ENCODE results near the gene CENPU.

CENPU gene

GRCh38 chr4:184699941-184700340 is 34.0 kb downstream of the CENPU start:
- no peak for DNase-seq

GRCh38 chr4:184697956-184698355 is 35.9 kb downstream of the CENPU start:
- DNase-seq, result no peak

- DNase-seq, result no peak
Measured at GRCh38 chr4:184695178-184695896, 38.6 kb downstream of the CENPU start.

GRCh38 chr4:184694412-184694956 is 39.4 kb downstream of the CENPU start:
- no peak for DNase-seq

GRCh38 chr4:184693056-184693455 is 40.8 kb downstream of the CENPU start:
- no peak for DNase-seq

- no peak for DNase-seq
Measured at GRCh38 chr4:184689681-184690080, 44.2 kb downstream of the CENPU start.

GRCh38 chr4:184688447-184688846 is 45.4 kb downstream of the CENPU start:
- DNase-seq, result peak; percentile 0

GRCh38 chr4:184688005-184688404 is 45.9 kb downstream of the CENPU start:
- no peak for DNase-seq

GRCh38 chr4:184684491-184685189 is 49.3 kb downstream of the CENPU start:
- no peak for DNase-seq

- DNase-seq, result no peak
Measured at GRCh38 chr4:184681916-184682315, 52.0 kb downstream of the CENPU start.

- DNase-seq, result no peak
Measured at GRCh38 chr4:184680698-184681097, 53.2 kb downstream of the CENPU start.

- DNase-seq, result no peak
Measured at GRCh38 chr4:184675821-184676492, 57.9 kb downstream of the CENPU start.

- no peak for DNase-seq
Measured at GRCh38 chr4:184675018-184675417, 58.9 kb downstream of the CENPU start.

- DNase-seq, result no peak
Measured at GRCh38 chr4:184674011-184674410, 59.9 kb downstream of the CENPU start.

GRCh38 chr4:184672741-184673140 is 61.2 kb downstream of the CENPU start:
- DNase-seq, result no peak

GRCh38 chr4:184671101-184671500 is 62.8 kb downstream of the CENPU start:
- DNase-seq, result no peak

- no peak for DNase-seq
Measured at GRCh38 chr4:184669251-184669650, 64.6 kb downstream of the CENPU start.

GRCh38 chr4:184668511-184669114 is 65.3 kb downstream of the CENPU start:
- DNase-seq, result no peak

- no peak for DNase-seq
Measured at GRCh38 chr4:184668096-184668495, 65.8 kb downstream of the CENPU start.

GRCh38 chr4:184666670-184667069 is 67.2 kb downstream of the CENPU start:
- no peak for DNase-seq

- DNase-seq, result no peak
Measured at GRCh38 chr4:184664445-184665210, 69.3 kb downstream of the CENPU start.

- no peak for DNase-seq
Measured at GRCh38 chr4:184662236-184662635, 71.7 kb downstream of the CENPU start.

All from GOT3 (cell line).